Lower lobe of right lung (tissue), 2 donors: Measurements from ENCODE around the gene KPNA1. TPM values are rescaled to one million over a fixed set of nuclear protein-coding genes. Genes with fewer than 3 reads are reported as not detected.

Experiments
- ATAC-seq, 2 donors: fragments of 200-7000 bp; cut with Tn5 transposase; one replicate each; pipeline ENCODE4 v1.9.1; 2020 to 2022; ENCODE audit warnings: mild to moderate bottlenecking in 2 of 2, moderate library complexity in 2 of 2
- DNase-seq: peaks from one replicate; pipeline ENCODE4 v3.0.0-alpha.2; 2020
- H3K27ac ChIP-seq: fragments of 200-600 bp; one replicate; pipeline ENCODE4 v1.8.0; 2022
- H3K27me3 ChIP-seq: fragments of 200-600 bp; one replicate; pipeline ENCODE4 v1.8.0; 2022; ENCODE audit warnings: low read depth
- H3K36me3 ChIP-seq: fragments of 200-600 bp; one replicate; pipeline ENCODE4 v1.8.0; 2022; ENCODE audit warnings: mild to moderate bottlenecking
- H3K4me1 ChIP-seq: fragments of 200-600 bp; one replicate; pipeline ENCODE4 v1.8.0; 2022
- H3K4me3 ChIP-seq: fragments of 200-600 bp; one replicate; pipeline ENCODE4 v1.8.0; 2022; ENCODE audit warnings: mild to moderate bottlenecking
- H3K9me3 ChIP-seq: fragments of 200-600 bp; one replicate; pipeline ENCODE4 v1.8.0; 2022
- CTCF ChIP-seq: fragments of 200-600 bp; IDR thresholded peaks from one replicate; pipeline ENCODE4 v1.8.0; 2022; ENCODE audit warnings: antibody characterized with exemption, mild to moderate bottlenecking
- intact Hi-C: fragments of 100-400 bp; cut with DNase I; formaldehyde crosslinking; loops from one replicate; pipeline ENCODE4 v1.11.0; 2022
- total RNA-seq: library from RNA; stranded (reverse); fragmentation: NEBNext Ultra II Directional; extraction: Animal tissue kit (Norgen Biotek cat#: 25700); gene quantifications from one replicate; pipeline ENCODE4 v1.2.1, GENCODE V29; 2021
- donor health status: DM: no; HTN: yes; CAD: no; lungs with severe emphysema.

KPNA1 gene
- total RNA-seq, 1 donor from 2014 or later, result 54.5 TPM

- no peaks in the 10 kb centered on the region for H3K9me3 ChIP-seq
- ATAC-seq, result peak; percentile 63 to 77
- H3K27me3 ChIP-seq, result no peaks in the 10 kb centered on the region
- H3K4me1 ChIP-seq, result peaks cover 12% of the 10 kb centered on the region
- DNase-seq, result no peak
- no peak overlapping the region for H3K4me3 ChIP-seq
- no peak overlapping the region for H3K27ac ChIP-seq
- no peak for TF ChIP-seq CTCF
- peaks cover 42% of the 10 kb centered on the region for H3K36me3 ChIP-seq
- intact Hi-C loops, result no loop called here
These were observed 17.3 kb downstream of the KPNA1 start for GRCh38 chr3:122497425-122497824.

- intact Hi-C loops, result no loop called here
These were observed 18.2 kb downstream of the KPNA1 start for GRCh38 chr3:122496508-122496907.

GRCh38 chr3:122493296-122493695, 21.4 kb downstream of the KPNA1 start:
- no peak for ATAC-seq
- intact Hi-C loops, result no loop called here
- Histone ChIP-seq H3K4me3 (no peak overlapping the region), H3K27ac (no peak overlapping the region), H3K4me1 (no peaks in the 10 kb centered on the region), H3K27me3 (no peaks in the 10 kb centered on the region), H3K36me3 (peaks cover 54% of the 10 kb centered on the region), H3K9me3 (no peaks in the 10 kb centered on the region)
- no peak for DNase-seq
- no peak for TF ChIP-seq CTCF

More at GRCh38 chr3:122496508-122496907, 18.2 kb downstream of the KPNA1 start:
- DNase-seq, result no peak
- H3K4me3 ChIP-seq, result no peak overlapping the region
- ATAC-seq, result no peak
- H3K4me1 ChIP-seq, result peaks cover 3% of the 10 kb centered on the region
- TF ChIP-seq CTCF, result no peak
- H3K27me3 ChIP-seq, result no peaks in the 10 kb centered on the region
- H3K36me3 ChIP-seq, result peaks cover 47% of the 10 kb centered on the region
- H3K27ac ChIP-seq, result no peak overlapping the region
- no peaks in the 10 kb centered on the region for H3K9me3 ChIP-seq

- no peak overlapping the region for H3K27ac ChIP-seq
- ATAC-seq, result no peak
- intact Hi-C loops, result no loop called here
- peaks cover under 1% of the 10 kb centered on the region for H3K4me1 ChIP-seq
- H3K9me3 ChIP-seq, result no peaks in the 10 kb centered on the region
- no peak for DNase-seq
- peaks cover 32% of the 10 kb centered on the region for H3K36me3 ChIP-seq
- H3K27me3 ChIP-seq, result no peaks in the 10 kb centered on the region
- TF ChIP-seq CTCF, result no peak
- H3K4me3 ChIP-seq, result no peak overlapping the region
These were observed 26.3 kb downstream of the KPNA1 start for GRCh38 chr3:122488262-122488973.

GRCh38 chr3:122484985-122485384, 29.8 kb downstream of the KPNA1 start:
- Histone ChIP-seq H3K27me3 (no peaks in the 10 kb centered on the region), H3K4me1 (peaks cover 9% of the 10 kb centered on the region), H3K4me3 (no peak overlapping the region), H3K36me3 (peaks cover 11% of the 10 kb centered on the region), H3K27ac (no peak overlapping the region), H3K9me3 (no peaks in the 10 kb centered on the region)
- no peak for TF ChIP-seq CTCF
- DNase-seq (no peak), ATAC-seq (no peak)
- intact Hi-C loops, result no loop called here
